Measurements from ENCODE around the gene PAQR8.
A peak's percentile ranks its signal among the peaks of the same experiment; 100 is the strongest.

Gene PAQR8, protein sequence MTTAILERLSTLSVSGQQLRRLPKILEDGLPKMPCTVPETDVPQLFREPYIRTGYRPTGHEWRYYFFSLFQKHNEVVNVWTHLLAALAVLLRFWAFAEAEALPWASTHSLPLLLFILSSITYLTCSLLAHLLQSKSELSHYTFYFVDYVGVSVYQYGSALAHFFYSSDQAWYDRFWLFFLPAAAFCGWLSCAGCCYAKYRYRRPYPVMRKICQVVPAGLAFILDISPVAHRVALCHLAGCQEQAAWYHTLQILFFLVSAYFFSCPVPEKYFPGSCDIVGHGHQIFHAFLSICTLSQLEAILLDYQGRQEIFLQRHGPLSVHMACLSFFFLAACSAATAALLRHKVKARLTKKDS

DNA sequence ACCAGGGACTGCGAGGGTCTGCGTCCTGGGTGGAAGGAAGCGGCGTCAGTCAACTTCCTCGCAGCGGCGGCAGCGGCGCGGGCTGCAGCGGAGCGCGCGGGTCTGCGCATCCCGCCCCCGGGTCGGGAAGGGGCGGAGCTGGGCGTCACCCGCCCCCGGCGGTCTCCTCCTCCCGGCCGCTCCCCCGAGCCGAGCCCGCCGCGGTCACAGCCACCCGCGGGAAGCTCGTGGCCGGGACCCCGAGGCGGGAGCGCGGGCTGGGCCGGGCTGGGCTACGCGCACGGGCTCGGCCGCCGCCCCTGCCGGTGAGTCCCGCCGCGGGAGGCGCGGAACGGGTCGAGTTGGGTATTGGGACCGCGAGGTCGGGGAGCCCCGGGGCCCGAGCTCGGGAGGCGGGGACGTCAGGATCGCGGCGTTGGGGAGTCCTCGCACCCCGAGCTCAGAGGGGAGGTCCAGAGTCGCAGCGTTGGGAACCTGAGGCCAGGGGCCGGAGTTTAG, at the start of gene PAQR8:
Gene PAQR8, plus strand, starts transcription at position 207 of the 498 bp plus-strand sequence. CDS start 41,063 bp downstream, outside the sequence.
- no peak for DNase-seq (ENCODE audit: low read depth, low spot score)
- no peak within 1 kb of the TSS for H3K27ac ChIP-seq

DNA sequence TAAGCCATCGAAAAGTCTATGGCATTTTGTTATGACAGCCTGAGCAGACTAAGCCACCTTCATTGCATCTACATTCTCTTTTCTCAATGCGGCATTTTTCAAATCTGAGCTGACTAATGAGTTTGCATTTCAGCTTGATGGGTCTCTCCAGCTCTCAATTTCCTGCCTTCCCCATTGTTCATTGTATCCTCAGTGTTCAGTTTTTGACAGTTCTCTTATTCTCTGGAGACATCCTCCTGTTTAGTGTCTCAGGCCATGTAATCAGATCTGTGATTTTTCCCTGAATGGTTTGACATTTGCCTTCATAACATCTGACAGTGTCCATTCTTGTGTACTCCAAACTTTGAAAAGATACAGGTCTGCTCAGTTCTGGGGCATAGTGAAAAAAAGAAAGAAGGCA, 49.5 kb upstream of the PAQR8 start:
- no peak for DNase-seq (ENCODE audit: low read depth, low spot score)
- H3K27ac ChIP-seq, result no peak overlapping the region

DNA sequence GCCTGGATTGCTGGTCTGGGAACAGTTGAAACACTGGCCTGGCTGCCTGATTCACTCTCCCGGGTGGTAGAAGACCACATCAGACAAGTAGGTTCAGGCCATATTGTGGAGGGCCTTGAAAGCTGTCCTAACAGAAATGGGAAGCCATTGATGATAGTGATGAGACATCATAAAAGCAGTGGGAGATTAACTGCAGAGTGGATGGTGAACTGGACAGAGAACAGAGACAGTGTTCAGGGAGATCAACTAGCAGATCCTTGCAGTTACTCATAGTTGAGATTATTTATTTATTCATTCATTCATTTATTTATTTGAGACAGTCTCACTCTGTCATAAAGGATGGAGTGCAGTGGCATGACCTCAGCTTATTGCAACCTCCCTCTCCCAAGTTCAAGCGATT, 47.2 kb upstream of the PAQR8 start:
- no peak overlapping the region for H3K27ac ChIP-seq
- no peak for DNase-seq (ENCODE audit: low read depth, low spot score)

DNA sequence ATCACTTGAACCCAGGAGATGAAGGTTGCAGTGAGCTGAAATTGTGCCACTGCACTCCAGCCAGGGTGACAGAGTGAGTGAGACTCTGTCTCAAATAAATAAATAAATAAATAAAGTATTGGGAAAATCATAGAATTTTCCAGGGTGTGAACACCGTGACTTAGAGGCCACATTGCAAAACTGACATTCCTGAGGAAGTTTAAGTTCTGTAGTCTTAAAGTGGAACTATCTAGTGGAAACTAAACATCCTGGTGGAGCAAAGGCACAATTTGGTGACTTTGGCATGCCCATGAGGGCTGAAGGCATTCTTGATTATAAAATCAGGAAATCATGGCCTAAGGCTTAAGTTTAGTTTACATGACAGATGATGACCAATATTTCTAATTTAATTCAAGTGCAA, 44.7 kb upstream of the PAQR8 start:
- no peak for DNase-seq (ENCODE audit: low read depth, low spot score)
- H3K27ac ChIP-seq, result no peak overlapping the region

DNA sequence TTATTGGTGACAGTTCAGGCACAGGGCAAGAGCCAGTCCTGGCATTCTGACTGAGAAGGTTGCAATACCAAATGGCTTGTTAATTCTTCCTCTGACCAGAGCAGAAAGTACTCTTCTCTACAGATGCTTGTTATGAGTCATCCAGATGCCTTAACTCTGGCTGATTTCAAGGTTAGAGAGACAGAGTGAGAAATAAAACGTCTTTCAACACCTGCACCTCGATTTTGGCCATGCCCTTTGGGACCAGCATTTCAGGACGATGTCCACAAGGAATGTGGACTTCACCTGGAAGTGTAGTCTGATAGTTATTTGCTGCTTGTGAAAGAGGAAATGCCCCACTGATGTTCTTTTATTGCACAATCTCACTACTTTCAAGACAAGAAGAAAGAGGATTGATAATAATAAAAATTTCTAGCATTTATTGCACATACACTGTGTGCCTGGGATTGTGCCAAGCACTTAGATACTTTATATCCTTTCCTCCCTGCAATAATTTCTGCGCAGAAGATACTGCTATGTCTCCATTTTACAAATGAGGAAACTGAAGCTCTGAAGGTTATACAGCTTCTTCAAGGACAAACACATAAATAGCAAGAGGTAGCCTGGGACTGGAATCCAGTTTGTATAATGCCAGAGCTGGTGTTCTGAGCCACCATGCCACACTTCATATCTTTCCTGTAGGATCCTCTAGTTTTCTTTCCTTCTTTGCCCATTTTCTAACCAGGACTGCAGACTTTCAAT, 43.9 kb upstream of the PAQR8 start:
- no peak for DNase-seq (ENCODE audit: low read depth, low spot score)
- no peak overlapping the region for H3K27ac ChIP-seq

DNA sequence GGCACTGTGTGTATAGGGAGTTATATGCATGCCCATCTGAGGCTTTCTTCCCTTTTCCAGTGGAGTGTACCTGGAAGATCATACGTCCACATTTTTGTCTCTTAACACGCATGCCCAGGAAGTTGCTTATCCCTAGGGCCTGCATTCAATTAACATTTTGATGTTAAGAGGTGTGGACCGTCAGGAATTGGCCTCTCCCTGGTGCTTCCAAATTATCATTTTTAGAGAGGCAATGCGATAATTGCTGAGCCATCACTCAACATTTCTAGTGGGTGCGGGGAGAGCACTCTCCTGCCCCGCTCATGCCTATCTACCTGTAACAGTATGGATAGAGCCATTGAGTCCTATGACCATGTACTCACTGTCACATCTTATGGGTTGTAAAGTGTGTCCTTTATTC, 37.8 kb upstream of the PAQR8 start:
- H3K27ac ChIP-seq, result no peak overlapping the region
- no peak for DNase-seq (ENCODE audit: low read depth, low spot score)

DNA sequence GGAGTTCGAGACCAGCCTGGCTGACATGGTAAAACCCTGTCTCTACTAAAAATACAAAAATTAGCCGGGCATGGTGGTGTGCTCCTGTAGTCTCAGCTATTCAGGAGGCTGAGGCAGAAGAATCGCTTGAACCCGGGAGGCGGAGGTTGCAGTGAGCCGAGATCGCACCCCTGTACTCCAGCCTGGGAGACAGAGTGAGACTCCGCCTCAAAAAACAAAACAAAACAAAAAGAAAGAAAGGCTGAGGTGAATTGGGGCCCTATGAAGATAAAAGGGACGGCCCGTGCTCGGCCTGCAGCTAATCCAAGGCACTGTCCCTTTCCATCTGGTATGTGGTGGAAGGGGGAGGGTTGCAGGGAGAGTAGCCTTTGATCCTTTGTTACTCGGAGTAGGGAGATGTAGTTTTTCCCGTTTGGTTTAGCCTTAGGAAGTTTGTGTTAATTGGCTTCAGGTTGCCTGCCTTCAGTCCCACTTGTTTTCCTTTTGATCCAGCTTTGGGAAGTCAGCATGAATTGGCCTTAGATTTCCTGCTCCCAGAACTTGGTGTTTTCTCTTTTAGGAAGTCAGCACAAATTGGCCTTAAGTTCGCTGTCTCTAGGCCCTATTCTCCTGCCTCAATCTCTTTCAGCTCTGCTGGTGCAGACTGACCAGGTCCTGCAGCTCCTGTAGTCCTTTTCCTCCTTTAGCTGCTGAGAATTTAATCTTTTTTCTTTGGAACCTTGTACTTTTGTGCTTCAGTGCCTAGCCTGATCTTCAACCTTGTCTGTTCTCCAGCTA, 36.1 kb upstream of the PAQR8 start:
- no peak overlapping the region for H3K27ac ChIP-seq
- DNase-seq (ENCODE audit: low read depth, low spot score), result no peak

DNA sequence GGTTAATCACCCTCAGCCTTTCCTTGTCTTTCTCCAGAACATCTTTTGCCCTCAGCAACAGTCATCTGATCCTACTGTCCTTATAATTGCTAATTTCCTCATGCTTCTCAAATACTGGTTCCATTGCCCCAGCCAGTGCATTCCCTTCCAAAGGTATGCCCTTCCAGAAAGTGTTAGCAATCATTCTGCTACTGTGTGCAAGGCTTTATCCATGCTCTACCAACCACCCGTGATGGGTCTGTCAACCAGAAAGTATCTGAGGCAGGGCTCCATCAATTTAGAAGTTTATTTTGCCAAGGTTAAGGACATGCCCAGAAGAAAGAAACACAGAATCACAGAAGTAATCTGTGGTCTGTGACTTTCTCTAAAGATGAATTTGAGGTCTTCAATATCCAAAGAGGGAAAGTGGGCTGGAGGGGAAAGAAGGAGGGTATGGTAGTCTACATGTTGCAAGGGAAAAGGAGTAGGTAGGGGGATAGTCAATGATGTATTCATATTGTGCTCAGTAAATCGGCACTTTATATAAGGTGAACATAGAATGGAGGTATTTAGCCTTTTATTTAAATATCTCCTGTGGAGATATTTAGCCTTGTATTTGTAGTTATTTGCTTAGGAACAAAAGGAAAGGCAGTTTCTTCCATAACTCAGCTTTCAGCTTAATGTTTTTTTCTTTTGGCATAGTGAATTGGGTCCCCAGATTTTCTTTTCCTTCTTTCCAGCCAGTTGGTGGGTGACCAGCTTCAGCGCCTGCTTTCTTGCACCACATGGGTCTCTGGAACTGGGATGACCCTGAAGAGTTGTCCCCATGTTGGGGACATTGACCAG, 35.2 kb upstream of the PAQR8 start:
- H3K27ac ChIP-seq, result no peak overlapping the region
- no peak for DNase-seq (ENCODE audit: low read depth, low spot score)

DNA sequence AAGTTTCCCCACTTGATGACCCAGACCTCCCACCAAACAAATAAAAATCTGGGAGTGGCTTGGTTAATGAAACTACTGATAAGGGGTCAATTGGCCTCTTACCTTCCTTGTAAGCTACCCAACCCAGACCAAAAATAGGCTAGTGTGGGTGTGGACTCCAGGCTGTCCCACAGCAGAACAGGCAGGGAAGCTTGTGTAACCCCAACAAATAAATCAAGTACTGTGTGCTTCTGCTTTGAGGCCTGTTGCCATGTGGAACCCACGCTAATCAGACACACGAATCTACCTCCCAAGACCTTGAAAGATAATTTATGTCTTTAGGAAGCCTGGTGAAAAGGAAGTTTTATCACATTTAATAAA, 33.7 kb upstream of the PAQR8 start:
- H3K27ac ChIP-seq, result no peak overlapping the region

DNA sequence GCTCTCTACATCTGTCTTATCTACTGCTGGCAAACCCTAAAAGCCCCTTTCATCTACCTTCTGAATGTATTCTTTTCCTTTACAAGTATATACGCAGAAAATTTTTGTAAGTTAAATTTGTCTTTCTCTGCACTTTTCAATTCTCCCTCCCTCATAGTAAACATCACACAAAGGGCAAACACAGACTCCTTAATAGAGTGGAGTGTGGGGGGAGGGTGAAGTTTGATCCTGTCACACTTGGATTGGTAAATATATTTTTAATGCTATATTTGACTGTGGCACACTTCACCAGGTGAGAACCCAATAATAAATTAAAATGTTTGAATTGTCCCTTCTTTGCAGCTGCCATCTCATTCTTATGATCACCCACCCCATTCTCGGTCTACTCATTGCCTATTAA, 33.2 kb upstream of the PAQR8 start:
- H3K27ac ChIP-seq, result no peak overlapping the region
- DNase-seq (ENCODE audit: low read depth, low spot score), result no peak

More for the DNA sequence above, 33.7 kb upstream of the PAQR8 start:
- DNase-seq (ENCODE audit: low read depth, low spot score), result no peak

DNA sequence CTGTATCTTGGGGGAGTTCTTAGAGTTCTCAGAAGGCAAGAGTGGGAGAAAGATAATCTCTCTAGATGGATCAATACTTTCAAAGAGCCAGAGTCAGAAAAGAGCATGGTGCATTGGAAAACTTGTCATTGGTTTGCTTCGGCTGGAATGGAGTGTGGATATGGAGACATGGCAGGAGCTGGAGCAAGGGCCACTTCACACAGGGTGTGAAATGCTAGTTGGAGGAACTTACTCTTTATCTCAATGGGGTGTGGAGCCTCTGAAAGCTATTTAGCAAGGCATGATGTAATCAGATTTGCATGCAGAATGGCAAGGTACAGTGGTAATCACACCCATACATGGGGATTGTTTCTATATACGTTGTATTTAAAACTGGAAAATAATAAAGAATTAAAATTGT, 31.5 kb upstream of the PAQR8 start:
- DNase-seq (ENCODE audit: low read depth, low spot score), result no peak

DNA sequence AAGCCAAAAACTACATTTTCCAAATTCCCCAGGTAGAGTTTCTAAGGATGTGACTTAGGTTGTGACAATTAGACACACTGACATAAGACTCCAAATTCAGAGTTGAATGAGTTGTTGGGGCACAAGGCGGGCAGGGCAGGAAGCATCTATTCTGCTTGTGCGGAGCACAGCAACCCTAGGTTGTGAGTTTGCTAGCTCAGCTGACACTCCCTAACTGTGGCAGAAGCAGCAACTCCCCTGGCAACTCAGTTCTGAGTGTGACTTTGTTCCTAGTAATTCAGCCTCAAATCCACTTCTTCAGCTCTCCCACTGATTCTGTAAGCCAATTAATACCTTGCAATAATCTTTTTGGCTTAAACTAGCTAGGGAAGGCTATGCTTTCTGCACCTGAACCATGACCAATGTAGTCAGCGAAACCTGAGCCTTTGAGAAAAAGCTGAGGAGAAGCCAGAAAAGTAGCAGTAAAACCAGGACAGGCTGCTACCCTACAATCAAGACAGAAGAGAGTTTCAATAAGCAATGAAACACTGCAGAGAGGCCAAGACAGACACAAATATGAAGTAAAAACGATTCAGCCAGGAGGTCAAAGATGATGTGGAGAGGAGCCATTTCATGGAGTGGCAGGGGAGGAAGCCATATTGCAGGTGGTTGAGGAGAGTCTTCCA, 30.0 kb upstream of the PAQR8 start:
- DNase-seq (ENCODE audit: low read depth, low spot score), result no peak
- no peak overlapping the region for H3K27ac ChIP-seq

More for the DNA sequence above, 31.5 kb upstream of the PAQR8 start:
- no peak overlapping the region for H3K27ac ChIP-seq

DNA sequence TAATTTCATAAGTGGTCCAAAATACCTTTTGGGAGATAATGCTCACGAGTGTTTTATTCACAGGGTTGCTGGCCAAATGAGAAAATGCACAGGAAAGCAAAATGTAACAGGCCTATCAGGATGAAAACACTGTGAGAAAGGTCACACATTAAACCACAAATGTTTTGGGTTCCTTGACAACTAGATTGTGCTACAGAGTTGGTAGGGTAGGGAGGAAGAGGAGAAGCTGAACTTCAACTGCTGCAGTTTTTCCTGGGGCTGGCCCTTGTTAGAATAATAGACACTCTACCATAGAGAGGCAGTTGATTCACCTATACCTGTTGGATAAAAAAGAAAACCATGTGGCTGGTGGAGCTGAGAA, 28.1 kb upstream of the PAQR8 start:
- no peak overlapping the region for H3K27ac ChIP-seq
- no peak for DNase-seq (ENCODE audit: low read depth, low spot score)

DNA sequence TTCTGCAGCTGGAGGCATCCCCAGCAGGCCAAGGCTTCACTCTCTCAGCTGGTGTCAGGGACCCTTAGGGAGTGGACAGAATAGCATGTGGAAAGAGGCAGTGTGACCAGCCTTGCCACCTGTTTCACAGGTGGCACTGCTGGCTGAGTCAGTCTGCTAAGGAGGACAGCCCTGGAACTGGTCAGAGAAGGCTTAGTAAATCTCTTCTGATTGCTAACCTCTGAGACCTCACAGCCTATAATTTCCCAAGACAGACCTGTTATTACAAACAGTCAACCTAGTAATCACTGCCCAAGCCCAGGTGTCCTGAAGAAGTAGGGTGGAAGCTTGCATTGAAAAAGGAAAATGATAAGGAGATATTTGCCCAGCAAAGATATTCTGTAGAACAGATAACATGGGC, 26.4 kb upstream of the PAQR8 start:
- no peak for DNase-seq (ENCODE audit: low read depth, low spot score)
- H3K27ac ChIP-seq, result no peak overlapping the region

DNA sequence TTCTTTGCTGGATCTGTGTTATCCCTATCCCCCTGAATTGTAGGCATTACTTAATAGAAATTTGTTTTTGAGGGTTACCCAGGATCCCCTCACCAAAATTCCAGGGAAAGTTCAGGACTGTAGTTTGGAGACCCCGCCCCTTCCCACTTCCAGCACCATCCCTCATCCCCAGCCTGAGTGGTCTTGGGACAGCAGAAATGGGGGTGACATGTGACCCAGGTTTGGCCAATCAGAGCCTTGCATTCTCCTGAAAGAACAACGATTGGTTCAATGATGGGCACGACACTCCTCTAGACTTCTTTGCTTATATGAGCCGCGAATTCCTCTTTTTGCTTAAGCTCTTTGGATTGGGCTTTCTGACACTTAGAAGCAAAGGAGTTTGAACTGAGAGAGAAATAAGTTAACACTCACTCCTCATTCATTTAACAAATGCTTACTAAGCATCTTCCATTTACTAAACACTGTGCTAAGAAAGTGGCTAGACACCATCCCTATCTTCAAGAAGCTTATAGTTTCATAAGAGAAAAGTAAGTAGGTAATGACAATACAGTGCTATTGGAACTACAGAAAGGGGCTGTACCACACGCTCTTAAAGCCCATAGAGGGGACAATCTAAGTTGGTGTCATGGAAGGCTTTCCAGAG, 24.9 kb upstream of the PAQR8 start:
- no peak for DNase-seq (ENCODE audit: low read depth, low spot score)
- no peak overlapping the region for H3K27ac ChIP-seq

DNA sequence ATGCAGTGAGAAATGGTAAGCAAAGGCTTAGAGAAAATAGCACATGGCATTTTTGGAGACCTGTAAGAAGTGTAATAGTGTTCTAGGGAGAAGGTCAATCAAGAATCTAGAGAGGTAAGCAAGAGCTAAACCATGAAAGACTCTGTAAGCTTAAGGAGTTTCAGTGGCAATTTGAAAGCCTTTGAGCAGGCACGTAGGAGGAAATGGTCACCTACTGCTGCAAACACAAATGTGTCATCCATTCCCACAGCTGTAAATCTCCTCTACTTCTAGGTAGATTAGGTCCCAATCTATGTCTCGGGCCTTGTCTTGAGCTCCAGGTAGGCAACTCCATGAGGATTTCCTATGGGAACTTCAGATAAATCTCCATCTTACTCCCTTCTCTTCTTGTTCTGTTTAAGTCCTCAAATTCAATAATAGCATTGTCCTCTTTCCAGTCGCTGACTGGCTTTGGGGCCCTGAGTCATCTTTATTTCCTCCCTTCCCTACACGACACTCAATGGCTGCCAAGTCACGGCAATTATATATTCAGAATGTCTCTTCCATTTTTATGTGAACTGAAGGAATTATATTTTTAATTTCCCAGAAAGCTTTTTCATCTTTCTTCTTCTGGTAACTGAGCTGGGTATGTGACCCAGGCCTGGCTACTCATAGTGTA, 24.2 kb upstream of the PAQR8 start:
- DNase-seq (ENCODE audit: low read depth, low spot score), result no peak
- H3K27ac ChIP-seq, result no peak overlapping the region

DNA sequence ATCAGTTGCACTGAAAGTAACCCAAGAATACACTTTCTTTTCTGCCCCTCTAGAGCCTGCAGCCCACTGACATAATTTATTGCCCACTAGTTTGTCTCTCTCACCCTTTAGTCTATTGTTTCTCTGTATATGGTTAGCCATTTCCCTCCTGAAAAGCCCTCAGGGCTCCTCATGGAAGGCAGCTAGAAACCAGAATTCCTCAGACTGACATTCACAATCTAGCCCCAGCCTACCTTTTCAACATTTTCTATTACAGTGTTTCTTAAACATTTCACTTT, 21.4 kb upstream of the PAQR8 start:
- DNase-seq (ENCODE audit: low read depth, low spot score), result no peak
- H3K27ac ChIP-seq, result no peak overlapping the region

DNA sequence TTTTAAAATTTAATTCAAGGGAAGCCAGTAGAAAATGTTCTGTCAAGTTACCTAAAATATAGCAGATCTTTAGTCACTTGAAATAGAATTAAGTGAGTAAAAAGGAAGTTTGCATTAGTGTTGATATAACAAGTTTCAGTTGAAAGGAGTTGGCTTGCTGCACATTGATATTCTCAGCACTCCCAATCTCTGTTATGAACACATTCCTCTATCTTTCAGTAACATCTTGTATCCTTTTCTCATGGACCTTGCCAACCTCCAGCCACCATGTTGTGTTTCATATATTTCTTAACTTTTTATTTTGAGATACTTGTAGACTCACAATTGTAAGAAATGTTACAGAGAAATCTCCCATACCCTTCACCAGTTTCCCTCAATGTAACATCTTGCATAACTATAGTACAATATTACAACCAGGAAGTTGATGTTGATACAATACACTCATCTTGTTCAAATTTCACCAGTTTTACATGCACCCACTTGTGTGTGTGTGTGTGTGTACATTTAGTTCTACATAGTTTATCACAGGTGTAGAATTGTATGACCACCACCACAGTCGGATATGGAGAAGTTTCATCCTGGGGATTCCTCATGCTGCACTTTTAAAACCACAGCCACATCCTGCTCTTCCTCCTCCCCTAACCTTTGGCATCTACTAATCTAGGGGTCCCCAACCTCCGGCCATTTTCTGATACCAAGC, 20.2 kb upstream of the PAQR8 start:
- peak; percentile 31 for DNase-seq (ENCODE audit: low read depth, low spot score)
- H3K27ac ChIP-seq, result peak overlapping the region; percentile 23
